Fibroblast of peridontal ligament (primary cell): ENCODE results near the gene ADGRG1.

Source experiments
- DNase-seq: peaks from one replicate; pipeline ENCODE4 v3.0.0-alpha.2; 2010; ENCODE audit errors: extremely low read depth

The ADGRG1 gene

DNA sequence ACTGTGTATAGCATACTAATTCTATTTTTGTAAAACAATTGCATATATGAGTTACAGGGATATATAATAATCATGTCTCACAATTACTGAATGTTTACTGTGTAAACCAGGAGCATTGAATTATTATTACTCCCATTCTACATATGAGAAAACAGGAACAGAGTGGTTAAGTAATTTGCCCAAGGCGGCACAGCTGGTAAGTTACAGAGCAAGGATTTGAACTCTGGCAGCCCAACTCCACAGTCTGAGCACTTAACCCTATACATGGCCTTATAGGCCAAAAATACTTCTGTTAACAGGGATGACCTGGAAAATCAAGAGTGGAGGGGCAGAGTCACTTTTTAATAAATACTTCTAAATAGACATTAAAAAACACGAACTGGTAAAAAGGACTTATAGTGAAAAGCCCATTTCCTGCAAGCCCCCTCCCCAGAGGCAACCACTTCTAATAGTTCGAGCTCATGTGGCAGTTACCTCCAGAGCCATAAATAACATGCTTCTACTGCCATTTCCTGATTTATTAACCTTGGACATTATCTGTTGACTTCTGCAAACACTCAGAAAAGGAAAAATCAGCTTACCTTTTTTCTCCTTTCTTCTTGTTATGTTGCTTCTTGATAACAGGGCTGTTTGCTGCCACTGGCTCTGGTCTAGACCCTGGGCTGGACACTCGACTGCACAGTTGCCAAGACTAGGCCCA is 22.1 kb upstream of the ADGRG1 start:
- DNase-seq = no peak

- DNase-seq = no peak
Measured at GRCh38 chr16:57606847-57607501, 21.5 kb upstream of the ADGRG1 start.

DNA sequence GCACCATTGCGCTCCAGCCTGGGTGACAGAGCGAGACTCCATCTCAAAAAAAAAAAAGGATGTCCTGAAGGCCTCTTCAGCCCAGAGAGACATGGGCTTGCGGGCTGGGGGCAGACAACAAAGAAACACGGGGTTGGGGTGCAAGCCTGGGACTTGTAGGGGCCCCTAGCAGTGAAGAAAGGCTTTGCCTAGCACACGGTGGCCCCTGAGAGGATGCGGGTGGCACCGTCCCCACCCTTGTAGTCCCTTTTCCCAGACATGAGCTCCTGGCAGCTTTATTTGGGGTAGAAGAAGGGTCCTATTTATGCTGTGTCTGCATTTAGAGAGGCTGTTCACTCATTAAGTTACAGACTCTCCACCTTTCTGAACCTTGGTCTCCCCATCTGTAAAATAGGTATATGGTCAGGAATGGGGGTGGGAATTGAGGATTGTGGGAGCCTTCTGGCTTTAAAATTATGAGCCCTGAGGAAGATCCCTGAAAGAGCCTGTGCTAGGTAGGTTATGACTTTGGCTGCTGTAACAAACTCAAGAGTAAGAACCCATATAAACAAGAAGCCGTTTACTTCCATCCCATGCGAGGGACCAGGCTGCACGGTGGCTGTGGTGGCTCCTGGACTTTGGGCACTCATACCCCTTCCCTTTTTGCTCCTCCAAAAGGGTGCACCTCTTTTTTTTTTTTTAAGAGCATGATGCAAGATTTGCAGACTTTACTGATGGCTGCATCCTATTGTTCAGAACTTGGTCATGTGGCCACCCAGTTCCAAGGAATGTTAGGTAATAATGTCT is 20.6 kb upstream of the ADGRG1 start:
- DNase-seq = no peak

- DNase-seq = no peak
Measured at GRCh38 chr16:57608462-57609113, 19.8 kb upstream of the ADGRG1 start.

GRCh38 chr16:57609541-57610401 is 18.7 kb upstream of the ADGRG1 start:
- no peak for DNase-seq

DNA sequence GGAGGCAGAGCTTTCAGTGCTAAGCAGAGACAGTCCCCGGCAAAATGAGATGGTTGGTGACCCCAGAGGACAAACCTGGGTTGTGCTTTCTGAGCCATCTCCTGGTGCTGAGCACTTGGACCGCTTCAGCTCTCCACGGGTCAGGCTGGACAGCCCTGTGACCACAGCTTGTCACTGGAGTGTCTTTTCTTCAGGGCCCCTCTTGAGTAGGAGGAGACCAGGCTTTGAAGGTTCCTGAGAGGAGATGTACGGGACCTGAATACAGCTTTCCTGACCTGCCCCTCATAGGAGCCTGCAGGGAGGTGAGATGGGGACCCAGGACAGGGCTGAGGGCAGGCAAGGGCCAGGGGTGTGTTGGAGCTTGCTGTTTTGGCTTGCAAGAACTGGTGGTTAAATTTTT is 17.8 kb upstream of the ADGRG1 start:
- no peak for DNase-seq

DNA sequence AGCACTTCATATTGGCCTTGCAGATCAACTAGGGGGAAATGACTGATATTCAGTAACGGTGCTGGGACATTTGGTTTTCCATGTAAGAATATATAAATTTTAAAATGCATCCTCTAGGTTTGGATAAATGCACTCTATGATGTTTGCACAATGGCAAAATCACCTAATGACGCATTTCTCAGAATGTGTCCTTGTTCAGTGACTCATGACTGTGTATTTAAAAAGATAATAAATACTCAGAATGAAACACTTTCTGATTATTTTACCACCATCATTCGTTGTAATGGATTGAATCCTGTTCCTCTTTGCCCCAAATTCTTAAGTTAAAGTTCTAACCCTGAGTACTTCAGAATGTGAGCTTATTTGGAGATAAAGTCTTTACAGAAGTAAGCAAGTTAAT is 17.2 kb upstream of the ADGRG1 start:
- DNase-seq = peak; percentile 35

- DNase-seq = no peak
Measured at GRCh38 chr16:57611706-57612105, 16.7 kb upstream of the ADGRG1 start.

DNA sequence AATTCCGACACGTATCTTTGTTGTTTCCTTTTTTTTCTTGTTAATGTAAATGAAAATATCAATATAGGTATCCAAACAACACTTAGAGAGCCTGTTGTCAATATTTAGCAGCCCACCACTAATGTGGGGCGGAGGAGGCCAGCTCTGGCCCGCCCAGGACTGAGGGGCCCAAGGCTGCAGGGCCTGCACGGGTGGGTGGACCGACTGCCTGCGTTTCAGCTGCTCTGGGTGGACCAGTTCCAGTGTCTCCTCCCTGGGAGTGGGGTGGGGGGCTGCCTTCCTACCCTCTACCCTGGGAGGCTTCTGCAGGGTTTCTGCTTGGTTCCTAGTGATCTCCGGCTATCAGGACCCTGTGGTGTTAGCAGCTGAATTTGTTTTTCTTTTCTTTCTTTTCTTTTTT is 15.9 kb upstream of the ADGRG1 start:
- no peak for DNase-seq

- DNase-seq = no peak
Measured at GRCh38 chr16:57613514-57613913, 14.9 kb upstream of the ADGRG1 start.

DNA sequence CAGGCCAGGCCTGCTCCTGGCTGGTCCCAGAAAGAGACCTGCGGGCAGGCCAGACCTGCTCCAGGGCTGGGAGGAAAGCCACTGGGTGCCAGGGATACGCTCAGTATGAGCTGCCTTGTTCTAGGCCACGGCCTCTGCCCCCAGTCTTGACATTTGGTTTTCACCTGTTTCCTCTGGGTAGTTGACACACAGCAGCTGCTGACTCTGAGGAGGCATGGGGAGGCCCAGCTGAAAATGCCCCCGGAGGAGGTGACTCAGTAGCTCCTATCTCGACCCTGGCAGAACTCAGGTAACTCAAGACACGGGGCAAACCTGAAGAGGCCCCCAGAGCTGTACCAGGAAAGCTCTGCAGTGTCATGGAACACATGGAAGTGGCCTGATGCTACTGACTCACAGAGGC is 13.9 kb upstream of the ADGRG1 start:
- DNase-seq = no peak

DNA sequence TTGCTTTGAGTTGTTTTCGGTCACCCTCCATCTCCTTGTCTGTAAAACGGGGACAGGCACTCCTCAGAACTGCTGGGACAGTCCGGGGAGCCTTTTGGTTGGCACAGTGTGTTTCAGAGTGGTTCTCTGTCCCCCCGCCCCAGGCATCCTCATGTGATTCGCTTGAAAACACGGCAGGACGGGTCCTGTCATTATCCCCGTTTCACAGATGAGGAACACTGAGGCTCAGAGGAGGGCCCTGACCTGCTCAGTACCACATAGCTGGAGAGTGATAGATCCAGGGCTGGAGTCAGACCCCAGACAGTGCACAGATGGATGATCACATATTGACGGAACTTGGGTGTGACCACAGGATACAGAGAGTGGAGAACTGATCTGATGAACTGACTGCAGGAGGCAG is 13.5 kb upstream of the ADGRG1 start:
- DNase-seq = no peak

DNA sequence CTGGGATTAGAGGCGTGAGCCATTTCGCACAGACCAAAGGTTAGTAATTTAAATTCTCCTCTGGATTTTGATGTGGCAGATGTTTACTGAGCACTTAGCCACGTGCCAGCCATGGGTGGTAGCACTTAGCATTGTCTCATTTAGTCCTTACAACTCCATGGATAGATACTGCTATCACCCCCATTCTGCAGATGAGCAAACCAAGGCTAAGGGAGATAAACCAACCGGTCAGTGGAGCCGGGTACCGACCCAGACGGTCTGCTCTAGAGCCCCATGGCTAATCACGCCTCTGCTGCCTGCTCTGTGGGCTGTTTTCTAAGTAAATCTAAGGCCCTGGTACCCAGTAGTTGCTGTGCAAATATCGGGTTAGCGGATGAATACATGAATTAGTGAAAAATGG is 12.6 kb upstream of the ADGRG1 start:
- DNase-seq = no peak

- no peak for DNase-seq
Measured at GRCh38 chr16:57616241-57616640, 12.2 kb upstream of the ADGRG1 start.

DNA sequence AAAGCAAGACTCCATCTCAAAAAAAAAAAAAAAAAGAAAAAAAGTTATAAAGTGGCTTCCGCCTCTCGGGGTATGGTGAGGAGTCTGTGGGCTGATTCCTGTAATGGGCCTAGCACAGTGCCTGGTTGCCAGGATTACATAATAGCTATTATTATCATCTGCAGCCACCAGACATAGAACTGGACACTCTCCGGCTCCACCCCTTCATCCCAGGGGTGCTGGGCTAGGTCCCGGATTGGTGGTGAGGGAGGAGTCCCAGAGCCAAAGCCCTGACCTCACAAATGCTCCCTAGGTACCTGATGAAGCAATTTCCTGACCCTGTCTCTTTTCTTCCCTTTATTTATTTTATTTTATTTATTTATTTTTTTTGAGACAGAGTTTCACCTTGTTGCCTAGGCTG is 11.6 kb upstream of the ADGRG1 start:
- DNase-seq = no peak

DNA sequence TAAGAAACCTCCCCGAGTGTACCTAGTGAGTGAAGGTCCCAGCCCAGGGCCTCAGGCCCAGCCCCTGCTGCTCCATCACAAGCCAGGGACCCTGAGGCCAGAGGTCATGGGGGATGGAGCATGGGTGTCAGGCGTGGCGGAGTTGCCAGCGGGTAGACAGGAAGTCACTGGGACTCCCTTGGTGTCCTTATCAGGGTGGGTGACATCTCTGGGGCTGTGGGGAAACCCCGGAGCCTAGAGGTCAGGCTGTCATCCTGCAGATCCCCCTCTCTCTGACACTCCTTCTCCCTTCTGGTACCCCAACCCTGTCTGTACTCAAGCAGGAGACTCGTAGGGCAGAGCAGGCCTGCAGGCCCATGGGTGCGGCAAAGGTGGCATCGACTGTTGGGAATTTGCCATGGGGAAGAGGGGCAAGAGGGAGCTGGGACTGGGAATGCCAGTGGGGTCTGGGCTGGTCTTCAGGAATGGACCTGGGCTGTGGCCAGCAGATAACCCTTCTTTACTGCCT is 10.8 kb upstream of the ADGRG1 start:
- DNase-seq = no peak

DNA sequence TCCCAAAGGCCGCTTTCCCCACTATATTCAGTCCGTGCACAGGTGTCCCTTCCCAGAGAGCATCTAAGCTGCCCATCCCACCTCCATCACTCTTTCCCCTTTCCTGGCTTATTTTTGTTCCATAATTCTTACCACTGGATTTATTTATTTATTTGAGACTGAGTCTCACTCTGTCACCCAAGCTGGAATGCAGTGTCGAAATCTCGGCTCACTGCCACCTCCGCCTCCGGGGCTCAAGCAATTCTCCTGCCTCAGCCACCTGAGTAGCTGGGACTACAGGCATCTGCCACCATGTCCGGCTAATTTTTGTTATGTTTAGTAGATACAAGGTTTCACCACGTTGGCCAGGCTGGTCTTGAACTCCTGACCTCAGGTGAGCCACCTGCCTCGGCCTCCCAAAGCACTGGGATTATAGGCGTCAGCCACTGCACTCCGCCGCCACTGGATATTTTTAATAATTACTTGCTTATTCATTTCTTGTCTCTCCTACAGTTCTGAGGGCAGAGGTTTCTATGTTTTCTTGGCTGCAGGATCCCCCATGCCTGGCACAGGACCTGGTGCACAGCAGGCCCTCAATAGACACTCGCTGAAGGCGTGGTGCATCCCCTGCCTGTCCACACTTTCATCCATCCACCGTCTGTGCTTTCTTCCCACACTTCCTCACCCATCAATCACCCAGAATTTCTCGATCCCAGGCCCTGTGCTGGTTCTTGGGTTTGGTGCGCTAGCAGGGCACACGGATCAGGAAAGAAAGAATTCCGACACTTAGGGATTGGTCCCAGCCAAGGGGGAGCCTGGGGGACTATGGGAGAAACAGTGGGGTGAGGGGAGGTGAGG is 9.9 kb upstream of the ADGRG1 start:
- DNase-seq = no peak

DNA sequence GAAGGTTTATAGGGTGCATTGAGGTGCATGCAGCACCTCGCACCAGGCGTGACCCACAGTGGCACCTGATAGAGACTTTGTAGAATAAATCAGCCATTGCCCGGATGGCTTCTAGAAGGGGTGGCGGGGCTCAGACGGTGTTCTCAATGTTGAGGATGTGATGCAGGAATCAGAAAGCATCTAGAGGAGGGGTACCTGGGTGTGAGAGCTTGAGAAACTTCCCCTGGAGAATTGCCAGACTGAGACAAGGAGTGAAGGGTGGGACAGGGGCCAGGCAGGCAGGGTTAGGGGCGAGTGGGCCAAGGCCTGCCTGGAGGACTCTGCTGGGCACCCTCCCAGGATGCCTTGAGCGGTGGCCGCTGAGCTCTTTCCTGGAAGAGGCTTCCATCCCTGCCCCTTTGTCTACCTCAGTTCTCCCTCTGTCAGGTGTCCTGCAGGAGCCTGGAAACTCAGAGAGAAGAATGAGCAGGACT is 9.3 kb upstream of the ADGRG1 start:
- DNase-seq = no peak

- DNase-seq = no peak
Measured at GRCh38 chr16:57619606-57620334, 8.7 kb upstream of the ADGRG1 start.
